Measurements from ENCODE around the gene INSIG2. TPM values are rescaled to one million over a fixed set of nuclear protein-coding genes. Genes with fewer than 3 reads are reported as not detected.

INSIG2 gene
- total and polyA plus RNA-seq, 2 experiments from 2014 or later = 8.1 to 15.1 TPM

GRCh38 chr2:118086024-118086633 is 2.1 kb upstream of the INSIG2 start:
- Histone ChIP-seq H3K36me3 (ENCODE audit: insufficient read depth) (no peaks in the 10 kb centered on the region), H3K4me3 (no peak overlapping the region), H3K9me2 (ENCODE audit: insufficient read depth) (no peaks in the 10 kb centered on the region), H3K27ac (ENCODE audit: low read depth) (no peak overlapping the region), H3K4me2 (no peak overlapping the region), H3F3A (replicated peaks; ENCODE audit: low read depth) (no peaks in the 10 kb centered on the region), H4K20me1 (replicated peaks; ENCODE audit: insufficient read depth) (no peaks in the 10 kb centered on the region), H3K79me2 (replicated peaks; ENCODE audit: insufficient read depth) (peaks cover 27% of the 10 kb centered on the region), H2AFZ (no peak overlapping the region), H3K4me1 (ENCODE audit: insufficient read depth) (peaks cover 39% of the 10 kb centered on the region), H3K27me3 (ENCODE audit: insufficient read depth) (no peaks in the 10 kb centered on the region)
- H3K36me3 Mint-ChIP-seq (ENCODE audit: low read depth) = no peaks in the 10 kb centered on the region
- ATAC-seq = no peak
- TF ChIP-seq STAT1 (IDR thresholded peaks at IDR 0.05; ENCODE audit: unreplicated experiment) (no peak), REST (IDR thresholded peaks at IDR 0.05; ENCODE audit: unreplicated experiment) (no peak), CTCF (conservative IDR thresholded peaks at IDR 0.05; ENCODE audit: low read depth in 2 of 2) (no peak), POLR2AphosphoS5 (IDR thresholded peaks at IDR 0.05; ENCODE audit: low read depth) (no peak), JUNB (IDR thresholded peaks at IDR 0.05; ENCODE audit: unreplicated experiment) (no peak), EZH2 (IDR thresholded peaks at IDR 0.05; ENCODE audit: low read depth, unreplicated experiment) (no peak), ETS1 (IDR thresholded peaks at IDR 0.05) (no peak), CREB1 (CRISPR knock-in tag; IDR thresholded peaks at IDR 0.05; ENCODE audit: low read depth) (no peak), ZNF331 (CRISPR knock-in tag; IDR thresholded peaks at IDR 0.05; ENCODE audit: low read depth) (no peak), ZNF462 (CRISPR knock-in tag; IDR thresholded peaks at IDR 0.05) (no peak), EZH2phosphoT487 (IDR thresholded peaks at IDR 0.05; ENCODE audit: unreplicated experiment) (no peak), ZNF114 (CRISPR knock-in tag; IDR thresholded peaks at IDR 0.05) (no peak), NANOG (IDR thresholded peaks at IDR 0.05; ENCODE audit: borderline replicate concordance) (no peak)
- H3K4me1 Mint-ChIP-seq = peaks cover 32% of the 10 kb centered on the region
- H3K27me3 Mint-ChIP-seq (ENCODE audit: insufficient read depth, low read depth, poor library complexity) = peaks cover 8% of the 10 kb centered on the region
- no peak overlapping the region for H3K4me3 Mint-ChIP-seq
- H3K27ac Mint-ChIP-seq = no peak overlapping the region
- no peak for DNase-seq (ENCODE audit: low spot score)
- H3K9me3 Mint-ChIP-seq = no peaks in the 10 kb centered on the region

Measured in GM23338 (cell line).